Uterus (tissue), 4 donors: ENCODE results near the gene NTN4. TPM values are rescaled to one million over a fixed set of nuclear protein-coding genes. Genes with fewer than 3 reads are reported as not detected.

ENCODE experiments used
- DNase-seq, 2 donors: peaks; one replicate each; pipeline ENCODE4 v3.0.0-alpha.2; 2019 to 2020
- H3K27ac ChIP-seq, 2 donors: fragments of 200-600 bp; sonication (generic); 1 replicate in 1 of 2; 2 replicates in 1 of 2; pipeline ENCODE4 v1.5.1; 2016 to 2018
- H3K27me3 ChIP-seq, 2 donors: fragments of 200-600 bp; sonication (generic); one replicate each; pipeline ENCODE4 v1.5.1; 2018 to 2019; ENCODE audit warnings: control low read depth in 1 of 2
- H3K36me3 ChIP-seq, 2 donors: fragments of 200-600 bp; sonication (generic); one replicate each; pipeline ENCODE4 v1.5.1; 2019; ENCODE audit warnings: control low read depth in 1 of 2
- H3K4me1 ChIP-seq, 2 donors: fragments of 200-600 bp; sonication (generic); one replicate each; pipeline ENCODE4 v1.5.1; 2018 to 2019; ENCODE audit warnings: control low read depth in 1 of 2
- H3K4me3 ChIP-seq, 2 donors: fragments of 200-600 bp; sonication (generic); 1 replicate in 1 of 2; 2 replicates in 1 of 2; pipeline ENCODE4 v1.5.1; 2018 to 2019; ENCODE audit warnings: mild to moderate bottlenecking in 1 of 2
- H3K9me3 ChIP-seq, 2 donors: fragments of 200-600 bp; sonication (generic); one replicate each; pipeline ENCODE4 v1.5.1; 2019; ENCODE audit warnings: control low read depth in 1 of 2
- CTCF ChIP-seq, 4 experiments: fragments of 200-600 bp in 2 of 4; fragments of 450-650 bp in 2 of 4; sonication (generic) in 2 of 4; IDR thresholded peaks; one replicate each; pipeline ENCODE4 v1.5.1; 2016 to 2019; ENCODE audit warnings: antibody characterized with exemption in 4 of 4, mild to moderate bottlenecking in 2 of 4, moderate library complexity in 1 of 4
- POLR2A ChIP-seq, 2 donors: fragments of 450-650 bp; IDR thresholded peaks; one replicate each; pipeline ENCODE4 v1.6.1; 2016; ENCODE audit warnings: antibody characterized with exemption in 2 of 2, mild to moderate bottlenecking in 1 of 2, moderate library complexity in 1 of 2
- intact Hi-C: fragments of 100-400 bp; cut with DNase I; formaldehyde crosslinking; loops from one replicate; pipeline ENCODE4 v1.15.1; 2023; ENCODE audit warnings: low total_unique reads
- total RNA-seq, 4 donors: library from RNA; depleted of rRNA in 3 of 4; stranded (reverse); fragments of >200 nt in 3 of 4; gene quantifications; one replicate each; pipeline versions ENCODE4 v1.1.0 to v1.2.4, GENCODE V29; 2014 to 2023
- donor health status: DM: yes; HTN: yes; CAD: no.

NTN4 gene
- total RNA-seq, 4 donors from 2014 or later: 16.6 to 86.8 (median 28.2) TPM

DNA sequence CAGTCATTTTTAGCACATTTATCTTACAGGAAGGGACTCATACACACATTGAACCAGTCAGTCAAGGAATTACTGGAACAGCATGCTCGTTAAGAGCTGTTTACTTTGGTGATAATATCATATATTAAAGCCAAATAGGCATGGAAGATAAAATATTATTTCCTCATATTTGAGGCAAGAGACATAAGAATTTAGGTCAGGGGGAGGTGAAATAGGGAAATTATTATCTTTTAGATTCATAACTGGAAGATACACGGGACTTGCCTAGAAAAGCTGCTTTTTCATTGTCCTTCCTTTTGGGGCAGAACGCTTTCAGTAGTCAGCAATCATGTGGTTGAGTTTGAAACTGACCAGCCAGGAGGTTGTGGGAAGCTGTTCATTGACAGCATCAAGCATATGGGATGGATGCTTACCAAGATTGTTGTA is 72.5 kb downstream of the NTN4 start:
- intact Hi-C loops: no loop called here
- TF ChIP-seq POLR2A (IDR thresholded peaks at IDR 0.05): no peak
- TF ChIP-seq CTCF (IDR thresholded peaks at IDR 0.05): no peak
- no peak overlapping the region for H3K27ac ChIP-seq

GRCh38 chr12:95717316-95717928 is 73.1 kb downstream of the NTN4 start:
- no peak for DNase-seq
- no peak overlapping the region for H3K4me3 ChIP-seq
- no peaks in the 10 kb centered on the region for H3K36me3 ChIP-seq
- no peaks in the 10 kb centered on the region for H3K4me1 ChIP-seq
- no peaks in the 10 kb centered on the region for H3K9me3 ChIP-seq
- H3K27ac ChIP-seq: no peak overlapping the region
- H3K27me3 ChIP-seq: no peaks in the 10 kb centered on the region
- intact Hi-C loops: no loop called here
- TF ChIP-seq POLR2A (IDR thresholded peaks at IDR 0.05) (no peak), CTCF (IDR thresholded peaks at IDR 0.05) (no peak)

More for the DNA sequence above, 72.5 kb downstream of the NTN4 start:
- H3K9me3 ChIP-seq: no peaks in the 10 kb centered on the region
- no peaks in the 10 kb centered on the region for H3K4me1 ChIP-seq
- no peaks in the 10 kb centered on the region for H3K27me3 ChIP-seq
- H3K36me3 ChIP-seq: no peaks in the 10 kb centered on the region
- no peak overlapping the region for H3K4me3 ChIP-seq
- DNase-seq: no peak

- DNase-seq: no peak
- no peaks in the 10 kb centered on the region for H3K9me3 ChIP-seq
- TF ChIP-seq CTCF (IDR thresholded peaks at IDR 0.05) (no peak), POLR2A (IDR thresholded peaks at IDR 0.05) (no peak)
- no peak overlapping the region for H3K4me3 ChIP-seq
- intact Hi-C loops: no loop called here
- no peaks in the 10 kb centered on the region for H3K27me3 ChIP-seq
- no peak overlapping the region for H3K27ac ChIP-seq
- no peaks in the 10 kb centered on the region for H3K4me1 ChIP-seq
- no peaks in the 10 kb centered on the region for H3K36me3 ChIP-seq
Observed at GRCh38 chr12:95715177-95715576, 75.4 kb downstream of the NTN4 start.

DNA sequence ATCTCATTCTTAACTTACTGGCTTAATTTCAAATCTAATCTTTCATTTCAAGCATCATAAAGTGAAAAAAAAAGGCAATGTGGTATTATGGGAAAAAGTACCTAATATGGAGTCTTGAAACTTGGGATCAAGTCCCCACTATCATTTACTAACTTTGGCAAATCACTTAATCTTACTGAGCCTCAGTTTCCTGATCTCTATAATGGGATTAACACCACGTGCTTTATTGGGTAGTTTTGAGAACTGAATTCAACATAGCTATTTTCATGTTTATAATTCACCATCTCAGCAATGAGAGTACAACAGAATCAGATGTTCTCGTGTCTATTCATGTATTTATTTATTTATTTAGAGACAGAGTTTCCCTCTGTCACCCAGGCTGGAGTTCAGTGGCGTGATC is 78.3 kb downstream of the NTN4 start:
- intact Hi-C loops: no loop called here
- no peaks in the 10 kb centered on the region for H3K4me1 ChIP-seq
- DNase-seq: no peak
- no peak overlapping the region for H3K4me3 ChIP-seq
- no peaks in the 10 kb centered on the region for H3K27me3 ChIP-seq
- TF ChIP-seq CTCF (IDR thresholded peaks at IDR 0.05) (no peak), POLR2A (IDR thresholded peaks at IDR 0.05) (no peak)
- H3K9me3 ChIP-seq: no peaks in the 10 kb centered on the region
- H3K27ac ChIP-seq: no peak overlapping the region
- no peaks in the 10 kb centered on the region for H3K36me3 ChIP-seq

DNA sequence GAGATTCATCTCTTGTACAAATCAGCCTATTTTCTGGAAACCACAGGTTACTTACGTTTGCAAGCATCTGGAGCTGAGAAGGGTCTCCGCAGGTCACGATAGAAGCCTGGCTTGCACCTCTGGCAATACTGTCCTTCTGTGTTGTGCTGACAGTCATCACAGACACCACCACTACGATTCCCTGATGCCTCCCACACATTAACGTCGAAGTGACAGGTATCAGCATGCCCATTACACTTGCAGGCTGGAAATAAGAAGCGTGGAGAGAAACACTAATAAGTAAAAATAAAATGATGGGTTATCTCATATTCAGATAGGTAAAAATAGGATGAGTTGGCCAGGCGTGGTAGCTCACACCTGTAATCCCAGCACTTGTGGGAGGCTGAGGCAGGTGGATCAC is 80.2 kb downstream of the NTN4 start:
- DNase-seq: no peak
- H3K36me3 ChIP-seq: no peaks in the 10 kb centered on the region
- no peak overlapping the region for H3K27ac ChIP-seq
- H3K9me3 ChIP-seq: no peaks in the 10 kb centered on the region
- no peak for TF ChIP-seq CTCF (IDR thresholded peaks at IDR 0.05)
- TF ChIP-seq POLR2A (IDR thresholded peaks at IDR 0.05): no peak
- intact Hi-C loops: no loop called here
- H3K27me3 ChIP-seq: no peaks in the 10 kb centered on the region
- no peaks in the 10 kb centered on the region for H3K4me1 ChIP-seq
- H3K4me3 ChIP-seq: no peak overlapping the region
